NT2/D1 (cell line): ENCODE data around the gene REXO1.

Experiments
- DNase-seq: peaks from one replicate; pipeline ENCODE4 v3.0.0-alpha.2; 2011; ENCODE audit warnings: low read depth, low spot score
- H3K27me3 ChIP-seq: 2 replicates; pipeline ENCODE4 v1.6.0; 2011; ENCODE audit warnings: mild to moderate bottlenecking; ENCODE audit not compliant: insufficient read length, insufficient read depth
- H3K36me3 ChIP-seq: 2 replicates; pipeline ENCODE4 v1.6.1; 2011; ENCODE audit warnings: mild to moderate bottlenecking, low read length, mixed read lengths; ENCODE audit not compliant: insufficient read depth, insufficient read length
- H3K4me1 ChIP-seq: 2 replicates; pipeline ENCODE4 v1.5.1; 2011; ENCODE audit not compliant: insufficient read depth, insufficient read length
- H3K4me3 ChIP-seq: 2 replicates; pipeline ENCODE4 v1.5.1; 2011; ENCODE audit warnings: low read depth; ENCODE audit not compliant: insufficient read length
- H3K9ac ChIP-seq: 2 replicates; pipeline ENCODE4 v1.6.0; 2011; ENCODE audit warnings: low read depth; ENCODE audit not compliant: insufficient read length
- H3K9me3 ChIP-seq: 2 replicates; pipeline ENCODE4 v1.5.1; 2011; ENCODE audit warnings: mild to moderate bottlenecking, low read length; ENCODE audit not compliant: insufficient read depth
- SUZ12 ChIP-seq: IDR thresholded peaks from 2 replicates; pipeline ENCODE4 v1.6.1; 2011; ENCODE audit not compliant: insufficient read length, insufficient read depth; ENCODE audit errors: extremely low read depth
- YY1 ChIP-seq: IDR thresholded peaks from 2 replicates; pipeline ENCODE4 v1.6.1; 2011; ENCODE audit not compliant: insufficient read length, insufficient read depth
- ZNF274 ChIP-seq: IDR thresholded peaks from 2 replicates; pipeline ENCODE4 v1.6.1; 2011; ENCODE audit warnings: mild to moderate bottlenecking, low read depth, low read length

Gene REXO1

DNA sequence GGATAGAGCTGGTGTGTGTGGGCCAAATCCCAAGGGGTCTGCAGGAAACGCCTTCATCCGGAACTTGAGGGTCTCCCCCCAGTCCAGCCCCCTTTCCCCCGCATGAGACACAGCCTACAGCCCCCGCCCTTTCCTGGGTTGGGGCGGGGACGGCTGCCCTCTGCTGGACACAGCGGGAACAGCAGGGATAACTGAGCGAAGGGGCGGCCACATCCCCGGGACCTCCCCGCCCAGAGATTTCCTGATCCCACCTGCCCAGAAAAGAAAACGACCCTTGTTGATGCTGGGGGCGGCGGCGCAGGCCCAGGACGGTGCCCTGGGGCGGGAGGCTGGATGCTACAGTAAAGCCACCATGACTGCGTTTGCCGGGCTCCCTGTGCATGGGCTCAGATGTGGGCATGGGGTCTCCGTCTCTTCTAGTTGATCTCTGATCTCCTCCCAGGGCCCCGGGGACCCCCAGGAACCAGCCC lies 80.8 kb downstream of the REXO1 start:
- no peak for DNase-seq
- Histone ChIP-seq H3K9ac (no peak overlapping the region), H3K36me3 (no peaks in the 10 kb centered on the region), H3K9me3 (peaks cover 13% of the 10 kb centered on the region), H3K4me3 (no peak overlapping the region), H3K27me3 (peaks cover 56% of the 10 kb centered on the region), H3K4me1 (peaks cover 22% of the 10 kb centered on the region)
- TF ChIP-seq YY1 (no peak), SUZ12 (no peak), ZNF274 (no peak)

DNA sequence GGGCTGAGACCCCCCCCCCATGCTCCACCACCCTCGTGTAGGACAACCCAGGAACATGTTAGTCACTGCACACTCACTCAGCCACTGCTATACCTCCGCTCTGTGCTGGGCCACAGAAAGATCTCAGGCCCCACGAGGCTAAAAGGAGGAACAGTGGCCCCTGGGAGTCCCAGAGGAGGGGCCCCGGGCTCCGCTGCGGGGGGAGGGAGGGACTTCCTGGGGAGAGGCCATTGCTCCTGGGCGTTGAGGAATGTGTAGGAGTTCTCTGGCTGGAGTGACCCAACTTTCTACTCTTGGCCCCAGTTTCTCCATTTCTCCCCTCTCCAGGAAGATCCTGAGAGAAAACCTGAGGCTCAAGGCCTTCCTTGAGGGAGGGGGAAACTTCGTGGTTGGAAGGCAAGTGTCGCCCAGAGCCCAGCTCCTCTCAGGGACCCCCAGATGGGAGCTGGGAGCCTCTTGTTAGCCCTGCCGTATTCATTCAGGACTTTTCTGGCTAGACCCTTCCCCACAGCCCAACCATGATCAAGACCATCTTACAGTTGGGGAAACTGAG lies 81.4 kb downstream of the REXO1 start:
- Histone ChIP-seq H3K36me3 (no peaks in the 10 kb centered on the region), H3K9ac (no peak overlapping the region), H3K27me3 (peaks cover 62% of the 10 kb centered on the region), H3K9me3 (peaks cover 13% of the 10 kb centered on the region), H3K4me1 (peaks cover 26% of the 10 kb centered on the region), H3K4me3 (no peak overlapping the region)
- DNase-seq: no peak
- TF ChIP-seq ZNF274: no peak
- TF ChIP-seq SUZ12: no peak
- TF ChIP-seq YY1: no peak

GRCh38 chr19:1765904-1766799 lies 82.1 kb downstream of the REXO1 start:
- H3K36me3 ChIP-seq: no peaks in the 10 kb centered on the region
- peaks cover 26% of the 10 kb centered on the region for H3K4me1 ChIP-seq
- TF ChIP-seq SUZ12 (no peak), ZNF274 (no peak), YY1 (no peak)
- H3K9ac ChIP-seq: no peak overlapping the region
- H3K27me3 ChIP-seq: peaks cover 69% of the 10 kb centered on the region
- H3K4me3 ChIP-seq: no peak overlapping the region
- DNase-seq: no peak
- peaks cover 8% of the 10 kb centered on the region for H3K9me3 ChIP-seq
